ENCODE data around the gene MAOB. TPM values are rescaled to one million over a fixed set of nuclear protein-coding genes. Genes with fewer than 3 reads are reported as not detected.

MAOB gene
- polyA plus RNA-seq, 1 experiment, result 0.52 TPM

DNA sequence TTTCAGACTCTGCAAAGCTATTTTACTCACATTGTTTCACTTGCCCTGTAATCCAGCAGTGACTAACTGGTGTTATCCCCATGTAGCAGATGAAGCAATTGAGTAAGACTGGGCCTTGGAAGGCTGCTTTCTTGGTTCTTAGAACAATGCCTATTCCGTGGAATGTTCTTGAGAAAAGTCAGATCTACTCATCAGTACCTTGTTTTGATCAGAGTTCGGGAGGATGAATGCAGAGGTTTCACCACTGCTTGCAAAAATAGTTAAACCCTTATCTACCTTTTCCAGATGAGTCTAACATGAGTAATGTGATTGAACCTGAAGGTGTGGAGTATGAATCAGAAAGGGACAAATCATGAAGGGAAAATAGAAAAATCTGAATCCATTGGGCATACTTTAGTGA lies 1.8 kb downstream of the MAOB start:
- H3K27ac ChIP-seq (ENCODE audit: low read depth, low read length), result no peak overlapping the region
- ChIA-PET CTCF (no interaction called here), POLR2A (no interaction called here)
- no peak for DNase-seq (ENCODE audit: low read depth, low spot score)
- H3K4me3 ChIP-seq (ENCODE audit: low read depth, low read length), result no peak overlapping the region
- TF ChIP-seq, protein P1, sequence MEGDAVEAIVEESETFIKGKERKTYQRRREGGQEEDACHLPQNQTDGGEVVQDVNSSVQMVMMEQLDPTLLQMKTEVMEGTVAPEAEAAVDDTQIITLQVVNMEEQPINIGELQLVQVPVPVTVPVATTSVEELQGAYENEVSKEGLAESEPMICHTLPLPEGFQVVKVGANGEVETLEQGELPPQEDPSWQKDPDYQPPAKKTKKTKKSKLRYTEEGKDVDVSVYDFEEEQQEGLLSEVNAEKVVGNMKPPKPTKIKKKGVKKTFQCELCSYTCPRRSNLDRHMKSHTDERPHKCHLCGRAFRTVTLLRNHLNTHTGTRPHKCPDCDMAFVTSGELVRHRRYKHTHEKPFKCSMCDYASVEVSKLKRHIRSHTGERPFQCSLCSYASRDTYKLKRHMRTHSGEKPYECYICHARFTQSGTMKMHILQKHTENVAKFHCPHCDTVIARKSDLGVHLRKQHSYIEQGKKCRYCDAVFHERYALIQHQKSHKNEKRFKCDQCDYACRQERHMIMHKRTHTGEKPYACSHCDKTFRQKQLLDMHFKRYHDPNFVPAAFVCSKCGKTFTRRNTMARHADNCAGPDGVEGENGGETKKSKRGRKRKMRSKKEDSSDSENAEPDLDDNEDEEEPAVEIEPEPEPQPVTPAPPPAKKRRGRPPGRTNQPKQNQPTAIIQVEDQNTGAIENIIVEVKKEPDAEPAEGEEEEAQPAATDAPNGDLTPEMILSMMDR (IDR thresholded peaks at IDR 0.05; ENCODE audit: low read depth, low read length), result no peak
- H3K27me3 ChIP-seq (ENCODE audit: control insufficient read depth, insufficient read depth, low read length), result no peaks in the 10 kb centered on the region
- no peaks in the 10 kb centered on the region for H3K9me3 ChIP-seq (ENCODE audit: control insufficient read depth, insufficient read depth, low read length)

DNA sequence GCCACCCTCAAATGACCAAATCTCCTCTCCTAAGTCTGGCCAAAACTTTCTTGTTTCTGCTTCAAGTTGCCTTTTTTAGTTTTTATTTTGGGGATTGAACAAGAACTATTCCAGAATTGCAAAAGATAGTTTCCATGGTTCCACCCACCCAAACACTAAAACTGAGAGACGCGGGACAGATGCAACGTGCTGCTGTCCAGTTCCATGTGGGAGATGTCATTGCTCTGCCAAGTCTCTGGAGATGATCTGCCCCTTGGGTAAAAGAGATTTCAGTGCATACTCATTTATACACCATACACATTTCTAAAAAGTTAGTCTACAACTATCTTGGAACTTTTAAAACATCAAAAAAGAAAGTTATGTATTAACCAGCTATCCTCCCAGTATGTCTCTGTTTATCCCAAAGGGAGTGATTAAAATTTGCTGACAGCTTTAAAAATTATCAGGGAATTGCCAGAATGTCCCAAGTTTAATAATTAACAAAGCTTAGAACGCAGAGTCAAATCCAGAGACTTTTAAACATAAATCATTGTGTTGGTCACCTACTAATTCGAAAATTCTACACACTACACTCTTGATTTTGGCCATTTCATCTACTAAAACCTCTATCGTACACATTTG lies 3.2 kb downstream of the MAOB start:
- H3K27ac ChIP-seq (ENCODE audit: low read depth, low read length), result no peak overlapping the region
- H3K4me3 ChIP-seq (ENCODE audit: low read depth, low read length), result no peak overlapping the region
- ChIA-PET CTCF (no interaction called here), POLR2A (no interaction called here)
- no peak for DNase-seq (ENCODE audit: low read depth, low spot score)
- TF ChIP-seq, protein P1 (IDR thresholded peaks at IDR 0.05; ENCODE audit: low read depth, low read length), result no peak
- H3K27me3 ChIP-seq (ENCODE audit: control insufficient read depth, insufficient read depth, low read length), result no peaks in the 10 kb centered on the region
- no peaks in the 10 kb centered on the region for H3K9me3 ChIP-seq (ENCODE audit: control insufficient read depth, insufficient read depth, low read length)

DNA sequence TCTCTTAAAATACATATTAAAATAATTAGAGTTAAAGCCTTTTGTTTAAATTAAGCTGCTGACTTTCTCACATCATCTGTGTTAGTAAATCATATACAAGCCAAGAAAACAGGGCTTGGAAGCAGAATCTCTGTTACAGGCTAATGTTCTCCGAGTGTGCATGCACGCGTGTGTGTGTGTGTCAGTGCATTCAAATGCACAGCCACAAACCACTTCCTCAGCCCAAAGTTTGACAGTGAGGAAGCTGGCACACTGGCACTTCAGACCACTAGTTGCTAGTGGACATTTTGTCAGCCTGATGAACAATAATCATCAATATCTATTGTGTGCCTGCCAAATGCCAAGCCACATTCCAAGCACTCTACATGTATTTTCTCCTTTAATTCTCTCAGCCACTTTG lies 5.6 kb downstream of the MAOB start:
- POLR2A ChIA-PET, result no interaction called here
- TF ChIP-seq, protein P1 (IDR thresholded peaks at IDR 0.05; ENCODE audit: low read depth, low read length), result no peak
- Histone ChIP-seq H3K4me3 (ENCODE audit: low read depth, low read length) (no peak overlapping the region), H3K27ac (ENCODE audit: low read depth, low read length) (no peak overlapping the region), H3K9me3 (ENCODE audit: control insufficient read depth, insufficient read depth, low read length) (no peaks in the 10 kb centered on the region), H3K27me3 (ENCODE audit: control insufficient read depth, insufficient read depth, low read length) (no peaks in the 10 kb centered on the region)
- no peak for DNase-seq (ENCODE audit: low read depth, low spot score)
- CTCF ChIA-PET, result no interaction called here

DNA sequence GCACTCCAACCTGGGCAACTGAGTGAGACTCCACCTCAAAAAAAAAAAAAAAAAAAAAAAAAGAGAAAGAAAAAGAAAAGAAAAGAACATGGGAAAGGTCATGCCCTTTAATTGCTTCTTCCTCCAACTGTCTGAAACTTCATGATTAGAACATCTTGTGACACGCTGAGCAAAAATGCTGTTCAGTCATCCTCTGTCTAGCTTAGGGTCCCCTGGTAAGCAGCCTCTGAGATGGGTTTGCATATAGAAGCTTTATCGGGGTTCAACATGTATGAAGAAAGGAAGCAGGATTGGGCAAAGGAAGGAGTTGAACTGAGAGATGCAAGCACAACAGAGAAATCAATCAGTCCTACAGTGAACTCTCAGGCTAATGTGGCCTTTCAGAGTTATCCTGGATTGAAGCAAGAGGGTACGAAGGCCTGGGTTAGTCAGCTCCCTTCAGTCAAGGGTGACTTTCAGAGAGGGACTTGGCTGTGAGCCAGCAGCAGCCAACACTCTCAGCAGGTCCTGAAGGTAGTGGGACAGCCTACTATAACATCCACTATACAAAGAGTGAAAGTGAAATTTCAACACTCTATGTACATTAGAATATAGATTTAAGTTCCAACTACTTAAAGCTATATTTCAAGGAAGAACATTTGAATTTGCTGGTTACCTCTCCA lies 11.4 kb downstream of the MAOB start:
- TF ChIP-seq, protein P1 (IDR thresholded peaks at IDR 0.05; ENCODE audit: low read depth, low read length), result no peak
- no peaks in the 10 kb centered on the region for H3K27me3 ChIP-seq (ENCODE audit: control insufficient read depth, insufficient read depth, low read length)
- H3K27ac ChIP-seq (ENCODE audit: low read depth, low read length), result no peak overlapping the region
- no peaks in the 10 kb centered on the region for H3K9me3 ChIP-seq (ENCODE audit: control insufficient read depth, insufficient read depth, low read length)
- ChIA-PET CTCF (no interaction called here), POLR2A (no interaction called here)
- H3K4me3 ChIP-seq (ENCODE audit: low read depth, low read length), result no peak overlapping the region
- DNase-seq (ENCODE audit: low read depth, low spot score), result no peak

DNA sequence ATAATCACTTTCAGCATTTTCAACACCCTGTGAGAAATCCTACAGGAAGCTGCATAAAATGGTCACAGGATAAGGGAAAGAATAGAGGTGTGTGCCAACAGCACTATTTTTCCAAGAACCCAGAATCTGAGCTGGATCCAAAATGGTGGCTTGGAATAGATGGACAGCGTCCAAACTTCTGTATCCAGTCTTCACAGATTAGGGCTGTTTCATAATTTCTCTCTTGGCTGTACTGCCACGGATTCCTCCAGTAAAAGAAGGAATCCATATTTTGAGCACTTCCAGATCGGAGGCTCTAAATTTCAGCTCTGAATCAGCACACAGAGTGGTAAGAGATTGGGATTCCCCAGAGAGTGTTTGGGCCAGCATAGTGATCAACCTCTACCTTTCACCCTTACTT lies 12.2 kb downstream of the MAOB start:
- no peak overlapping the region for H3K27ac ChIP-seq (ENCODE audit: low read depth, low read length)
- H3K9me3 ChIP-seq (ENCODE audit: control insufficient read depth, insufficient read depth, low read length), result no peaks in the 10 kb centered on the region
- TF ChIP-seq, protein P1 (IDR thresholded peaks at IDR 0.05; ENCODE audit: low read depth, low read length), result no peak
- ChIA-PET CTCF (interaction anchor here (0.8 kb wide), 1 partner anchor 34 kb away, joined by 3 read pairs; no protein-coding TSS in a partner anchor), POLR2A (no interaction called here)
- H3K4me3 ChIP-seq (ENCODE audit: low read depth, low read length), result no peak overlapping the region
- no peak for DNase-seq (ENCODE audit: low read depth, low spot score)
- no peaks in the 10 kb centered on the region for H3K27me3 ChIP-seq (ENCODE audit: control insufficient read depth, insufficient read depth, low read length)
